ENCODE results near the gene TULP1.

The TULP1 gene

DNA sequence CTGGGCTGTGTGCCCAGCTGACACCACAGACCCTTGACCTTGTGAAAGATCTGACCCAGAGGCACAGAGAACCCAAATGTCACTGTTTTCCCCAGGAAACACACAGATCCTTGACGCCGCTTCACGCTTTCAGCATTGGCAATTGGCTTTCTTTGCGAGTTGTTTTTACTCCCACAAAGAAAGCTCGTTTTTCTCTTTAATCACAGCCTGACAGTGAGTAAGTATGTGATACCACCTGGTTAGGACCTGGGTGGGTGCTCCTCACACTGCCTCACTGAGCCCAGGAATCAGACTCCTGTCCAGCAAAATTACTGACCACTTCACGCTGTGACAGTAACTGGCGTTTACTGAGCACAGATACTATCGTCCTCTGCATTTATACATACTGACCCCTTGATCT is 31.5 kb downstream of the TULP1 start:
- DNase-seq = no peak

- no peak for DNase-seq
Observed at GRCh38 chr6:35480176-35480575, 32.5 kb downstream of the TULP1 start.

DNA sequence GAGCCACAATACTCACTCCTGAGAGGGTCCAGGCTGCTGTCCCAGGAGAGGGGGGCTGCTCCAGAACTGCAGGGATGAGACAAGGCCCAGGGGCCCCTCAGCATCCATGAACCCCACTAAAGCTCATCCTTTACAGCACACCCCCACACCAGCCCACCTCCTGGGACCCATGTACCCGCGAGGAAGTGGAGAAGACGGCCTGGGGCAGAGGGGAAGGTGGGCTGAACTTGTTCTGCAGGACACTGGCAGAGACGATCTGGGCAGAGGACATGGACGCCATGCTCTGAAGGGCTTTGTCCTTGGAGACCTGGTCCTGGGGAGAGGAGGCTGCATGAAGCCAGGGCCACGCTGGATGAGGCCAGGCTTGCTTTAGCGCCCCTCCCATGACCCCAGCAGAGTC is 34.4 kb downstream of the TULP1 start:
- DNase-seq = no peak

DNA sequence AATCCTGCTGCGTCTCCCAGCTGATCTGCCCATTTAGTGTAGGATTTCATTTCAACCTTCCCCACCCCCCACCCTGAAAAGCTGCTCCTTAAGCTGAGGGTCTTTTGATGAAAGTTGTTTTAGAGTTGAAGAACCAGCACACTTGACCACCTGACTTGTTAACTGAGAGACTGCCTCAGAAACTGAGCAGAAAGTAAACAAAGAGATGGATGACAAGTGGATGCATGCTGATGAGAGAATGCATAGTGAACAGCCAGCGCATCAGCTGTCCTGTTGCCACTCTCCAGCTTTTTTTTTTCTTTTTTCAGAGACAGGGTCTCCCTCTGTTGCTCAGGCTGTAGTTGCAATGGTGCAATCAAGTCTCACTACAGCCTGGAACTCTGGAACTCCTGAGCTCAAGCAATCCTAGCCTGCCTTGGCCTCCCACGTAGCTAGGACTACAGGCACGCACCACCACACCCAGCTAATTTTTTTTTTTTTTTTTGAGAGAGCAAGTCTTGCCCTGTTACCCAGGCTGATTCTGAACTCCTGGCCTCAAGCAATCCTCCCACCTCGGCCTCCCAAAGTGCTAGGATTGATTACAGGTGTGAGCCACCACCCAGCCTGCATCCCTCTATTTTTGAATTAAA is 35.0 kb downstream of the TULP1 start:
- no peak for DNase-seq

DNA sequence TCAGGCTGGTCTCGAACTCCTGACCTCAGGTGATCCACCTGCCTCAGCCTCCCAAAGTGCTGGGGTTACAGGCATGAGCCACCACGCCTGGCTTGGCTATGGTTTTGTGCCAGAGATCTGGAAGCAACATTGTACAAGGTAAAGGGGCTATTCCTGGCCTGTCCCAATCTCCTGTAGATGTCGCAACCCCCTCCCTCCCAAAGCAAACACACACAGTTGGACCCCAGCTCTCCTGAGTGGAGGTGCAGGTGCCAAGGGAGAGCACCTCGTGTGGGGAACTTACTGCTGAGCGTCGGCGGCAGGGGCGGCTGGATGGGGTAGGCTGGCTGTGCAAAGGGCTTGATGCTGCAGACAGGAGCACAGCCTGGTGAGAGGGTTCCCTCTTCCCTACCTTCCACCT is 35.7 kb downstream of the TULP1 start:
- no peak for DNase-seq

DNA sequence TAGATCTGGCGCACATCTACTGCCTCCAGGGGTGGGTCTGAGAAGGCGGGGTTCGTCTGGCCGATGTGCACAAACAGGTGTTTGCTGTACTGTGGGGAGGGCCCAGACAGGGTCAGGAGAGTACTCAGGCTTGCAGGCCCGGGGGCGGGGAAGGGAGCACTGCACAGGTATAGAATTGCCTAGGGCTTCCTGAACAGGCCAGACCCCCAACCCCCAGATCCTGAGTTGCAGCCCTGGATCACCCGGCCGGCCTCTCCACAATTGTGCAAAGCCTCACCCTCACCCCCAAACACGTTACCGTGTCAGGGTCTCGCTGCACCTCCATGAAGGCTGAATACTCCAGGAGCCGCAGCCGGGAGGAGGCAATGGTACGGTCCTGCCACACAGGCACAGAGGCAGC is 36.7 kb downstream of the TULP1 start:
- no peak for DNase-seq

DNA sequence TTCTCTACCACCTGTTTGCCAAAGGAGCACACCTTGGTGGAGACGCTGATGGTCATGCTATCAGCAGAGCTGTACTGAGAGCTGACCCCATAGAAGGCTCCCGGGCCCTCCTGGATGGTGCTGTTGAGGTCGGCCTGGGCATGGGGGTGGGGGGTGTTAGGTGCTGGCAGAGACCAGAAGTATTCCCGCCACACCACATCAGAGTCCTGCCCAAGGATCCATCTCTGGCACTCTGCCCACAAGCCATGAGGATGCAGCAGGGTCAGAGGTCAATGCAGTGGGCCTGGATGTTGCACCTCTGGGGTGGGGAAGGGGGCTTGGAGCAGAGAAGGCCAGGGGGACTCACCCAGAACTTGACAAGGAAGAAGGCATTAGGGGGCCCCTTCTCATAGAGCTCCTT is 37.1 kb downstream of the TULP1 start:
- no peak for DNase-seq

DNA sequence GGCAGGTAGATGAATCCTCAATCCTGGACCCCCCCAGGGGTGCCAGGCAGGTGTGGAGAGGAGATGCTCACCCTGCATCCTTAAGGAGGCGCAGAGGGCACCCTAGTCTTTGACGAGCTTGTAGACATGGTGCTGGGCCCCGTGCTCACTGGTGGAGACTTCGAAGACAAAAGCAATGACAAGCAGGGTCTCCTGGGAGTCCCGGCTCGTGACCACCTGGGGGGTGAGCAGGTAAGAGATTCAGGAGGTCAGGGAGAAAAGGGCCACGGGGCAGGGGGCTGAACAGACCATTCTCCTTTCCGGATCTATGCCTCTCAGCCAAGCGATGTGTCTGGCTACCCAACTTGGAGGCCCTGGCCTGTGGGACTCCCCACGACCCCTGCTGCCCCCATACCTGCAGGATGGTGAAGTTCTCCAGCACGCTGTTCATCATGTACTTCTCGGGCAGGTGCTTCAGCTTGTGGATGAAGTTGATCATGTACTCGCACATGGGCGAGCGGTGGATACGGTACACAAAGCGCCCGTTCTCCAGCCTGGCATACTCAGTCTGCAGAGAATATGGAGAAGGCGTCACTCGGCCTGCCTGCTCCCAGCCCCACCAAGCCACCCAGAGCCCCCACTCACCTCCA is 37.6 kb downstream of the TULP1 start:
- DNase-seq = no peak

DNA sequence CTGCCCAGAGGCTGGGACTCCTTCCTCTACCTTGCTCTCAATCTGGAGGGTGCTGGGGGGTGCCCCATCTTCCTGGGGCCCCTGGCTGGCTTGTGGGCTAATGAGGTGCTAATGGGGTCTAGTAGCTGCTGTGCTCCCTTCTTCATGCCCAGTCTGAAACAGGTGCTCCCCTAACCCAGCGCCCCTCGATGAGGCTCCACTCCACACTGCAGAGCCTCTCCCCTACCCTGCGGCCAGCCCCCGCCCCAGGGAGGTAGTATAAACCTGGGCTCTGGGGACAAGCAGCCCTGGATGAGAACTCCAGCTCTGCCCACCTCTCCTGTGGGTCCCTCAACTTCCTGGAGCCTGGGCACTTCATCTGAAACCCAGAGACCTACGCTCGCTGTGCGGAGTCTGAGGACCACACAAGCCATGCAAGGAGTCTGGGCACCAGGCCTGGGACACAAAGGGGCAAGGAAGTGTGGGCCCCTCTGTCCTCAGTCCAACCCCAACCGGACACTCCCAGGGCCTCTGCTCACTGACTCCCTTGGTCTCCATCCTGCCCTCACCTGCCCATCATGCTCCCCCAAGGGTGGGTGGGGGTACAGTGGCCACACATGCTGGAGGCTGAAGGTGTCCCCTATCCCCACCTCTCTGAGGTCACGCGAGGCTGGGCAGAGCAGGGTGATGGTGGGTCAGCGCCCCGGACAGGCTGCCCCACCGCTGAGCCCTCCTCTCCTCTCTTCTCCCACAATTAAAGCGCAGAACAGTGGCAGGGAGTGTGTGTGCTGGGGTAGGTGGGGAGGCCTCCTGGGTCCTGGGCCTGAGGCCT is 38.4 kb downstream of the TULP1 start:
- no peak for DNase-seq

- DNase-seq = no peak
Observed at GRCh38 chr6:35473850-35474130, 38.9 kb downstream of the TULP1 start.

- no peak for DNase-seq
Observed at GRCh38 chr6:35473075-35473849, 39.4 kb downstream of the TULP1 start.

GRCh38 chr6:35471836-35472345 is 40.8 kb downstream of the TULP1 start:
- no peak for DNase-seq

DNA sequence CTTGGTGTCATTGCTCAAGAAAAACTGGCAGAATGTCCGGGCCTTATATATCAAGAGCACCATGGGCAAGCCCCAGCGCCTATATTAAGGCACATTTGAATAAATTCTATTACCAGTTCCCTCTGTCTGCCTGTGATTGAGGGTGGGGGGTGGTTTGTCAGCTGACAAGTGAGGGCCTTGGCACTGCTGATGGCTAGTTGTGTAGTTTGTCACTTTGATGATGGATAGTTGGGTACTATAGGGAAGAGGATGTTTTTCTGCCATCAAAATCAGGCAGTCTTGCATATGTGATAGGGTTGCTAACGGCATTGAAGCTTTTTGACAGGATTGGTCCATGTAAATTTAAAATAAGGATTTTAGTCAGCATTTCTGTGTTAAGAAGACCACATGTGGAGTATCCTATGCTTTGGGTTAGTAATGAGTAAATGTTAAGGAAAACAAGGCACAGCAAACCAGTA is 42.0 kb downstream of the TULP1 start:
- DNase-seq = no peak

DNA sequence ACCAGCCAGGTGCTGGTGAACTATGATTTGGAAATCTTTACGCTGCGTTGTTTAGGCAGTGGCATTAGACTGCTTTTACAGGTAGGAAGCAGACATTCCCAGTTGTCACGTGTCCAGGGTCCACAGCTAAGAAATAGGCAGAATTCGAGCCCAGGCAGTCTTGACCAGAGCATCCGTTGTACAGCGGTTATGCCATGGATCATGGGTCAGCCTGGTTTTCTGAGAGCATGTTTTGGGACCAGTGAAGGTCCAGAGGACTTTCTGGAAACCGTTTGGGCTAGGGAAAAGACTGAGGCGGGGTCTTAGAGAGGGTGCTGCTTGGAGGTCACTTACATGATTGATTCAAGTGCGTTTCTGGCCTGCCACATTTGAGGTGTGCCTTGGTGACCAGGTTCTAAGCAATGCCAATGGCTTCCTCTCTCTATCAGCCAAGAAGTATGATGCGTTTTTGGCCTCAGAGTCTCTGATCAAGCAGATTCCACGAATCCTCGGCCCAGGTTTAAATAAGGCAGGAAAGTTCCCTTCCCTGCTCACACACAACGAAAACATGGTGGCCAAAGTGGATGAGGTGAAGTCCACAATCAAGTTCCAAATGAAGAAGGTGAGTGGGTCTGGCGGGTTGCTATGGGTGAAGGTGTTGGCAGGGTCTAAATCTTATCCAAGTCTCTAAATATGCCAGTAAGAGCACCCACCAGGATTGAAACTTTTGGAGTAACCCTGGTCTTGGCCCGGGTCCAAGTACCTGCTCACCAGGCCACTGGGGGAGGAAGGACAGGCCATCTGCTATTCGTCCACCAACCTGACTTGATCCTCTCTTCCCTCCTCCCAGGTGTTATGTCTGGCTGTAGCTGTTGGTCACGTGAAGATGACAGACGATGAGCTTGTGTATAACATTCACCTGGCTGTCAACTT is 42.7 kb downstream of the TULP1 start:
- no peak for DNase-seq

- DNase-seq = no peak
Observed at GRCh38 chr6:35468980-35469750, 43.5 kb downstream of the TULP1 start.

- peak; percentile 83 for DNase-seq
Observed at GRCh38 chr6:35468181-35468979, 44.3 kb downstream of the TULP1 start, which contains the start of gene RPL10A. Gene RPL10A (plus strand): TSS chr6:35468401. CDS start chr6:35468435, 34 bp downstream.

GRCh38 chr6:35465646-35466045 is 47.0 kb downstream of the TULP1 start:
- no peak for DNase-seq

DNA sequence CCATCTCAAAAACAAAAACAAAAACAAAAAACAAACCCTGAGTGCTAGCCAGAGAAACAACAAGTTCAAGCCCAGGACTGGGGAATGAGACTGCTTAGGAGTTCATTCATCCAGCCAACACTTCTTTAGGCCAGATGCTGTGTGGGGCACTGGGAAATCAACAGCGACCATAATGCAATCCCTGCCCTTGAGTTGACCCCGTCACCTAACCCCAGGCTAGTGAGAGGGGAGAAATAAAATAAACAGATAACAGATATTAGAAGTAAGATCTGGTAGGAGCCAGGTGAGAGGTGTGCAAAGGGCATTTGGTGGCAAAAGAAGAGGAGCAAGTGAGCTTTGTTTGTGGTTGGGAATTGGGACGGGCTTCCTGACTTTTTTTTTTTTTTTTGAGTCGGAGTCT is 49.4 kb downstream of the TULP1 start:
- no peak for DNase-seq

DNA sequence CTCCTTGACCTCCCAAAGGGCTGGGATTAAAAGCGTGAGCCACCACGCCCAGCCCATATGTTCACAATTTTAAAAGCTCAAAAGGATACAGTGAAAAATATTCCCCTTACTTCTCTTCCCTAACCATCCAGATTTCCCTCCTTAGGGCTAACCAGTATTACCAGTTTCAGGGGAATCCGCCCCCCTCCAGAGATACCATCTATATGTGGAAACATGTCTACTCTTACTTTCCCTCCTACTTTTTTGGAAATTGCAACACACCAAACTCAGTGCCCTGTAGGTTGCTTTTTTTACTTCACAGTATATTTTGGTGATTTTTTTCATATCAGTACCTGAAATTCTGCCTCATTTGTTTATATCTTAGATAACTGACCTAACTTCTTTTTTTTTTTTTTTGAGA is 51.4 kb downstream of the TULP1 start:
- DNase-seq = no peak

- DNase-seq = no peak
Observed at GRCh38 chr6:35457907-35458306, 54.8 kb downstream of the TULP1 start.

All from GOT3 (cell line).